NCI-H1092 (cell line): ENCODE results near the gene ALKBH4.
"Not testable (repeated sequence)": the region's sequence is repeated elsewhere in the genome, so short reads cannot be mapped to it uniquely, and the experiment has no call there.

Source experiments
- DNase-seq: peaks from one replicate; lab custom pipeline; 2025; lab: John Stamatoyannopoulos, UW

Gene ALKBH4

DNA sequence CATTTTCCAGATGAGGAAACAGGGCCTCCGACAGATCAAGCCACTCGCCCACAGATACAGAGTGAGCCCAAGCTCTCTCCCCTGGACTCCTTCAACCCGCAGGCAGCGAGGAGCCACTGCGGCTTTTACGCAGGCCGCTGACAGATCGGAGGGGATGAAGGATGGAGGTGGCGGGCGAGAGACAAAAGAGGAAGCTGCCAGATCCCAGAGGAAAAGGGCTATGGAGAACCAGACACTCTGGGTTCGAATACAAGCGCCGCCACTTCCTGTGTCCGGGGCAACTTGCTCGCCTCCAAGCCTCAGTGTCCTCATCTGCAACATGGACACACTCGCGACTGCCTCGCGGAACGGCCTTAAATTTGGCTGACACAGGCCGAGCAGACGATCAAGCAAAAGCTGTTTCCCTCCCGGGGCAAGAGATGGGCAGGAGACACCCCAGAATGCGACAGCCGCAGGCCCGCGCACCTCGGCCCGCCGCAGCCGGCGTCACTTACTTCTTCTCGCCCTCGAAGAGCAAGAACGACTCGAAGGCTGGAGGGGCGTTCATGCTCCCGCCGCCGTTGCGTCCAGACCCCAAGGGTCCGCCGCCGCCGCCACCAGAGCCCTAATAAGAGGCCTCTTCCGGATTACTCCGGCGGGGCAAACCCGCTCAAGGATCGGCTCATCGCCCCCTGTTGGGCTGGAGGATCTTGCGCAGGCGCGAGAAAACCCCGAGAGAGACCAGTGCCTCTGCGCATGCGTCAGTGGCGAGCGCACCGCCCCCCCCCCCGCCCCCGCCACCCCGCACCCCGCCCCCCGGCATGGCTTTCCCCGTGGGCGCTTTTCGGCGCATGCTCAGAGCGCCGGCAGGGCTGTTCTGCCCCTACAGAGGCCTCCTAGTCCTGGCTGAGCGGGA lies 13.9 kb upstream of the ALKBH4 start, which contains the start of gene POLR2J:
Gene POLR2J, minus strand, starts transcription at position 609 of the 895 bp plus-strand sequence. Its CDS starts 62 bp downstream, at position 547.
- DNase-seq = not testable (repeated sequence)

DNA sequence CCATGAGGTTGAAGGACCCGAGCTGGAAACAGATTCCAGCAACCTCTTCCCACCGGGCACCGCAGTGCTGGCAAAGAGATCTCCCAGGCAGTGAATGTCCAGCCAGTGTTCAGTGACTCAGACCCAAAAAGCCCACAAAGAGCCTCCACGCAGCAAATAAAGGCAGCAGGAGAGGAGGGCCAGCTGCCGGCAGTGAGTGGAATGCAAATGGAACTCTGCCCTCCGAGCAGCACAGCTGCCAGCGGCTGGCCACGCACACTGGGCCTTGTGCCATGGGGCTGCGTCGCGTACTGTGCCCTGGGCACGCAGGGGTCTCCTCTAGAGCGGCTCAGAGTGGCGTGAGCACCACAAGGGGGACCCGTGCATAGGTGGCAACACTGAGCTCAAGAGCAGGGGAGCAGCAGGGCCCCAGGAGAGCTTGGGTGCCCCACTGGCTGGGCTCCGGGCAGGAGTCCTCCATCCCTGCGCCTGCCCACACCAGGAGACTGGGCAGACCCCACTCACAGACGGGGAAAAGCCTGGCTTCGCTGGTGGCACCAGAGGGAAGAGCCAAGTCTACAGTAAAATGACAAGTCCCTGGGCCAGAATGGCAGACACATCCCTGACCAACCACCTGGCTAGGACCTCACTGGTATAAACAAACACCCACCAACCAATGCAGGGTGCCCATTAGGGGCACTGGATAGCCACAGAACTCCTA lies 10.2 kb upstream of the ALKBH4 start:
- DNase-seq = not testable (repeated sequence)

DNA sequence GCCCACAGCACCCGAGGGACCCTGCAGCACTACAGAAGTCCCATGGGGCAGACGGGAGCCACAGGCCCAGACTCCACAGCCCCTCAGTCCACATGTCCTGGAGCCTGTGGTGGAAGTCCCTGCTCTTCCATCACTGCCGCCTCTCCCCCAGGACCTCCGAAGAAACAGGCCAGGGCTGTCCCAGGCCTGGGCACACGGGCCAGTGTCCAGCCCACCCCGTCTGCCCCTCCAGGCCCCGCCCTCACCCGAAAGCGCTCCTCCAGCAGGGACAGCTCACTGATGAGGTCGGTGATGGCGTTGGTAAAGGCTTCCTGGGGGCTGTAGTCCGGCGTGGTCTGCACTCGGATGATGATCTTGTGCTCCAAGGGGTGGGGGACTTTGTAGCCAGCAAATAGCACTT lies 9.5 kb upstream of the ALKBH4 start:
- not testable (repeated sequence) for DNase-seq

DNA sequence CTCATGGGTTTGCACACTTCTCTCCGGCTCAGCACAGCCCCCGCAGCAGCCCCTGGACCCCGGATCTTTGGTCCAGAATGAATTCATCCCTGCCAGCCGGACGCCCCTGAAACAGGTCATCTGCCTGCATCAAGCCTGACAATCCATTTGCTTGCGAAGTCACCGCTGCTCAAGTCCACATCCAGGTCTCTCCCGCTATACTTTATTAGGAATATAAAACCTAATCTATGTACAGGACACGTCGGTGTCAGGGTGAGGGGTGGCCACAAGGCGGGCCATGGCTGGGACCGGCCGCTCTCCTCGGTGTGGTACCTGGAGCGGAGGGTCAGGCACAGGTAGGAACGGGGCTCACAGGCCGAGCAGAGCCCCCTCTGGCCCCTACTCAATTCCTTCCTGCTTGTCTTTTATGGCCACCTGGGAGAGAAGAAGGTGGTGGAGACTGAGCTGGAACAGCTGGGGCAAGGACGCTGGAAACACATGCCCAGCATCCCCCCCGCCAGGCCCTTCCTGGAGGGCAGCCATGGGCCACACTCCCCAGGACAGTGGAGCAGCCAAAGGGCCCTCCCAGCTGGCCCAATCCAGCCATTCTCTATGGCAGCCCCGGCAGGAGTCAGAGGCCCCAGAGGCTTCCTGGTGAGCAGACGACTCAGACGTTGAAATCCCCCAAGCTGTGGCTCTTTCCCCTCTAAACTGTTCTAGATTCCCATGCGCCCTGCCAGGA lies 8.8 kb upstream of the ALKBH4 start:
- no peak for DNase-seq

DNA sequence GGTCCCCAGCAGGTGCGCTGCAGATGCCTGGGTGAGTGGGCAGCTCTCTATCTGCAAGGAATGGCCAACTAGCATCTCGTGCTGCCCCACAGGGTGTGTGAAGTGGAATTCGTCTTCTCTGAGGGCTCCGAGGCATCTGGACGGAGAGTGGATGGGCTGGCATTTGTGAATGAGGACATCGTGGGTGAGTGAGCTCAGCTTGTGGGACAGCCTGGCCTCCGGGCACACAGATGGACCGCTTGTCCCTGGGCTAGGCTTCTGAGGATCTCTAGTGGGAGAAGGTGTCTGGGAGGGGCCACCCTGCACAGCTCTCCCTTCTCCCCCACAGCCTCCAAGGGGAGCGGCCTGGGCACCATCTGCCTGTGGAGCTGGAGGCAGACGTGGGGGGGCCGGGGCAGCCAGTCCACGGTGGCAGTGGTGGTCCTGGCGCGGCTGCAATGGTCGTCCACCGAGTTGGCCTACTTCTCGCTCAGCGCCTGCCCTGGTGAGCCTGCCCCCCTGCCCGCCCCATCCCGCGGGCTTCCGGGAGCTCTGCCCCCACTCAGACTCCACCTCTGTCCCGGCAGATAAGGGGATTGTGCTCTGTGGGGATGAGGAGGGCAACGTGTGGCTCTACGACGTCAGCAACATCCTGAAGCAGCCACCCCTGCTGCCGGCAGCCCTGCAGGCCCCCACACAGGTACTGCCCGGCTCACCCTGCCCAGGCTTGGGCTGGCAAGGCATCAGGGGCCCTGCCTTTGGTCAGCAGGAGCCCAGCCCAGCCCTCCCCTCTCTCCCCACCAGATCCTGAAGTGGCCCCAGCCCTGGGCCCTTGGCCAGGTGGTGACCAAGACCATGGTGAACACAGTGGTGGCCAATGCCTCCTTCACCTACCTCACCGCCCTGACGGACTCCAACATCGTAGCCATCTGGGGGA lies 7.7 kb upstream of the ALKBH4 start:
- no peak for DNase-seq

DNA sequence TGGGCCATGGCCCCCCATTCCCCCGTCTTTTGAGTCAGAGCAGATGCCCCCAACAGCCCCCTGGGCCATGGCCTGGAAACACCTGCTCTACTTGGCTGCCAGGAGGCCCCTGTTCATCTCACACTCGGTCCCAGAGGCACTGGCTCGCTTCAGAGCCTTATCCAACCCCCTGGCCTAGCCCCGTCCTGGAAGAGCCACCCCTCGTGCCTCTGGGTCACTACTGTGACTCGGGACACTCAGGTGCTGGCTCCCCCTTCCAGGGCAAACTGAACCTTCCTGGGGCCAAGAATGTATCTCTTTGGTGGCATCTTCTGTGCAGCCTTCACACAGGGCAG lies 7.1 kb upstream of the ALKBH4 start:
- no peak for DNase-seq

DNA sequence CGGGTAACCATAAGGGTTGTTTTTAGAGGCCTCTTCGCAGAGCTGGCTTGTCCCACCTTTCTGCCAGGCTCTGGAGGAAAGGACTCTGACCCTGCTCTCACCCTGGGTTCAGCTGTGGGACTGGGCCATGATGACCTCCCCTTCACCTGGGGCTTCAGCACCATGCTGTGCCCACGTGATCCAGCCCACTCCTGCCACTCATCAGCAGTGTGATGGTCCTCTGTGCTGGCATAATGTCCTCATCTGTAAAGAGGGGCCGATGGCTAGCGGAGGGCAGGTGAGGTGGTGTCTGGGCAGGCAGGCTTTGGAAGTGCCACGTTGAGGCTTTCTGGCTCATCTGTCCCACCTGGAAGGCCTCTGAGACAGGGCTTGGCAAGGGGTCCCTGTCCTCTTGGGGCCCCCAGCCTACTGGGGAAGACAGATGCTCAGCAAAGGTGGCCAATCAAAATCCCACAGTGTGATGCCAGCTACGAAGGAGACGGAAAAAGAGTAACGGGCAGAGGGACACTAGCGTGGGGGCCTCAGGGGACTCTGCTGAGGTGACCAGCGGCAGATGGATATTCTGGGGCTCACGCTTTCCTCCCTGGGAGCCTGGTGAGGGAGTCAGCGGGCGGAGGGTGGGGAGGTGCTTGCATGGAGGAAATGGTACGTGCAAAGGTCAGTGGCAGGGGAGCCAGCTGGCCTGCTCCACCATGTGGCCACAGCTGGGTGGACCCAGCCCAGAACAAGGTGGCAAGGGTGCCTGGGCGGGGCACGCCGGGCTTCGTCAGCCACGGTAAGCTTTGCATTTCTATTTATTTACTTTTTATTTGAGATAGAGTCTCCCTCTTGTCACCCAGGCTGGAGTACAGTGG lies 5.5 kb upstream of the ALKBH4 start:
- no peak for DNase-seq

DNA sequence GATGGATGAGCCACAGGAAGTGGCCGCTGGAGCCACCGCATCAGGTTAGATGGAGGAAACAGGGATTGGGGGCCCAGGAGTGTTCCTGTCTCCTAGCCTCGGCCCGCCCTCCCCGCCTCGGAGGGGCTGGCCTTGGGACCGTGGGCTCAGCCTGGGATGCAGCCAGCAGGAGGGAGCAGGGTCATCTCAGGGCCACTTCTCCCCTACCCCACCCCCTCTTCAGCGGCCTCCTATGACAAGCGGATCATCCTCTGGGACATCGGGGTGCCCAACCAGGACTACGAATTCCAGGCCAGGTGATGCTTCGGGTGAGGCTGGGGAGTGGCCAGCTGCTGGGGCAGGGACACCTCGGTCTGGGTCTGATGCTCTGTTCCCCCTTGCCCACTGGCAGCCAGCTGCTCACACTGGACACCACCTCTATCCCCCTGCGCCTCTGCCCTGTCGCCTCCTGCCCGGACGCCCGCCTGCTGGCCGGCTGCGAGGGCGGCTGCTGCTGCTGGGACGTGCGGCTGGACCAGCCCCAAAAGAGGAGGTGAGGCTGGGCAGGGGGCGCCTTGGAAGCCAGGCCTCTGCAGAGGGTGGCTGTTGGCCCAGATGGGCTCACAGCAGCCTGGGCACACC lies 4.8 kb upstream of the ALKBH4 start:
- DNase-seq = no peak

DNA sequence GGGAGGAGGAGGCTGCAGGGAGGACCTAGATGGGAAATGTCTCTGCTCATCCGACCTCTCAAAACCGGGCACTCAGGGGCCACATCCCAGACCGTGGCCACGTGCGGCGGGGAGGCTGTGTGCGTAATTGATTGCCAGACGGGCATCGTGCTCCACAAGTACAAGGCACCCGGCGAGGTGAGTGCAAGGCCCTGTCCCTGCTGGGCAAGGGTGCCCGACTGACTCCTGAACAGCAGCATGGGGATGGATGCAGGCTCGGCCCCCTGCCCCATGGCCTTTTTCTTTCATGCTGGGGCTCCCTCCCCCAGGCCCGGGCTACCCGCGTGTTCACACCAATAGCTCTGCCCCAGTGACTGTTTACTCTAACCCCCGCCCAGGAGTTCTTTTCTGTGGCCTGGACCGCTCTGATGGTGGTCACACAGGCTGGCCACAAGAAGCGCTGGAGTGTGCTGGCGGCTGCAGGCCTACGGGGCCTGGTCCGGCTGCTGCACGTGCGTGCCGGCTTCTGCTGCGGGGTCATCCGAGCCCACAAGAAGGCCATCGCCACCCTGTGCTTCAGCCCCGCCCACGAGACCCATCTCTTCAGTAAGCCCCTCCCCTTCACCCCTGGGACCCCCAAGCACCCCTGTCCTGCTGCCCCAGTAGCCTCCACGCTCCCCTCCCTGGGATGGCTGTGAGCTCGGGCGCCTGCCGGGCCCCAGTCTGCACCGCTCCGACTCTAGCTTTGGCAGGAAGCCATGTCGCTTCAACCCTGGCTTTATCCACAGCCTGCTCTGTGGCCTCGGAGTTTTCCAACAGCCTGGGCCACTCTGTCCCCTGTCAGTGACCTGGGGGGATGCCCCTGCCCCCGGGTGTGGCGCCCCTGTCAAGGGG lies 4.1 kb upstream of the ALKBH4 start:
- DNase-seq = no peak

DNA sequence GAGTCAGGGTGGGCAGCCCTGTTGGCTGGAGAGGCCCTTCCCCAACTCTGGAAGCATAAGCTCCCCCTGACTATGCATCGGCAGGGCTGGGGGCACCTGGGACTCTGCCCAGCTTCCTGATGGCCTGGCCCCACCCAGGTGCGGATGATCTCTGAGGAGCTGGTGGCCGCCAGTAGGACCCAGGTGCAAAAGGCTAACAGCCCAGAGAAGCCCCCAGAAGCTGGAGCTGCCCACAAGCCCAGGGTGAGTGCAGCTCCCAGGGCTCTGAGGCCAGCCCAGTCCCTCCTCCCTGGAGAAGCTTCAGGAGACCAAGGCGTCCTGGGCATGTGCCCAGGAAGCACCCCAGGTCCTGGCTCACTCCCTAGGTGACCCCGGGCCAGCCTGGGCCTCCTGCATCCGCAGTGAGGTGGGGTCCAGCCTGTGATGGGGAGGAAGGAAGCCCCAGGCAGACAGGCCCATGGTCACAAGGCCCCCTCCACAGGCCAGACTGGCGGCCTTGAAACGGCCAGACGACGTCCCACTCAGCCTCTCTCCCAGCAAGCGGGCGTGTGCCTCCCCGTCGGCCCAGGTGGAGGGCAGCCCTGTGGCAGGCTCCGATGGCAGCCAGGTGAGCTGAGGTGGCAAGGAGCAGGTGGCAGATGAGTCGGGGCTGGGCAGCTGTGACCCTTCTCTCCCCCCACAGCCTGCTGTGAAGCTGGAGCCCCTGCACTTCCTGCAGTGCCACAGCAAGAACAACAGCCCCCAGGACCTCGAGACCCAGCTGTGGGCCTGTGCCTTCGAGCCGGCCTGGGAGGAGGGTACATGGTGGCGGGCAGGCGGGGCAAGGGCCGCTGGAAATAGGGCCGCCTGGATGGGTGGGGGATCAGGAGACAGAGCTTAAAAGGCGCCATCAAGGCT lies 3.2 kb upstream of the ALKBH4 start:
- no peak for DNase-seq

DNA sequence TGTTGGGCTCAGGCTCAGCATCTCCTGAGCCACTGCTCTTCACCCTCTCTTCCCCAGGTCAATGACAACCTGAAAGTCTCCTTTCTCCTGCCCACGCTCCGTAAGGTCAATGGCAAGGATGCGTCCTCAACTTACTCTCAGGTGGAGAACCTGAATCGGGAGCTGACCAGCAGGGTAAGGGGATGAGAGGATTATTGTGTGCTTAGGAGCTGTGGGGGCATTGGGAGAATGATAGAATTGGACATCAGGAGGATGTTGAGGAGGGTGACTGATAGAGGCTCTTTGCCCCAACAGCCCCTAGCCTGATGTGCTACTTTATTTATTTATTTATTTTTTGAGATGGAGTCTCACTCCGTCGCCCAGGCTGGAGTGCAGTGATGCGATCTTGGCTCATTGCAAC lies 1.4 kb upstream of the ALKBH4 start:
- no peak for DNase-seq

DNA sequence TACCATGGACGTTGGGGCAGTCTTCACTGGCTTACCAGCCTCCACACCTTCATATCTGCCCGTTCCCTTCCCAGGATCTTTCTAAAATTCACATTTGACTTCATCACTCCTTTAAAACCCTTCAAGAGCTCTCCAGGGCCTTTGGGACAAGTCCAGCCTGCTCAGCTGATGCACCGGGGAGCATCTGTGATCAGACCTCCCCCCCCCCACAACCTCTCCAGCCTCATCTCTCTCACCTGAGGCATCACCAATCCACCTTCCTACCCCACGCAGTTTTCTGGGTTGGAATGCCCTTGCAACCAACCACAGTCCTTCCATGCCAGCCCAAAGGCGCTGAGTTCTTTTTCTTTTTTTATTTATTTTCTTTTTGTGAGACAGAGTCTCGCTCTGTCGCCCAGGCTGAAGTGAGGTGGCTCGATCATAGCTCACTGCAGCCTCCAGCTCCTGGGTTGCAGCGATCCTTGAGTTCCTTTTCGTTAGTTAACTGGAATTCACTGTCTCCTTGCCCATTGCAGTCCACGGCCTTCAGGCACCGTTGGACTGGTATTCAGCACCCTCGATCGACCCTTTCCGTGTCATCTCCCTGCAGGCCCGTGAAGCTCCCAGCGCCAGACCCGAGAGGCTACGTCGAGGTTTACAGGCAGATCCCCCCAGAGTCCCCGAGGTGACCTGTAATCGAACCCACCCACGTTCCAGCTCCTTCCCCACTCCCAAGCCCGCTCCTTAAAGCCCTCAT lies 654 bp downstream of the ALKBH4 start:
- no peak for DNase-seq

DNA sequence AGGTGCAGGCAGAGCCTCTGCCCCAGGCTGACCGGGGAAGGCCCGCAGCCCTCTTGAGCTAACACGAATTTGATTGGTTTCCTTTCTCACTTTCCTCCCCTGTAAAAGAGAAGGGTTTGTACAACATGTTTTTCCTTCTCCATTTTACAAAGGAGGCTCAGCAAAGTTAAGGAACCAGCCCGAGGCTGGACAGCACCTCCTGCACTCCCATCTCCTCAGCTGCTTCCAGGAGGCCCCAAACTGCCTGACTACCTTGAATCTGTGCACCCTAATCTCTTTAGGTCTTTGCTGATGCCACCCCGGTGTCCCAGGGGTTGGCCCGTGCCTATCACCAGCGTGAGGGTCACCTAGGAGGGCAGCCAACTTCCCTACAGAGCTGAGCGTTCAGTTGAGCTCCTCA lies 4.2 kb downstream of the ALKBH4 start:
- no peak for DNase-seq

DNA sequence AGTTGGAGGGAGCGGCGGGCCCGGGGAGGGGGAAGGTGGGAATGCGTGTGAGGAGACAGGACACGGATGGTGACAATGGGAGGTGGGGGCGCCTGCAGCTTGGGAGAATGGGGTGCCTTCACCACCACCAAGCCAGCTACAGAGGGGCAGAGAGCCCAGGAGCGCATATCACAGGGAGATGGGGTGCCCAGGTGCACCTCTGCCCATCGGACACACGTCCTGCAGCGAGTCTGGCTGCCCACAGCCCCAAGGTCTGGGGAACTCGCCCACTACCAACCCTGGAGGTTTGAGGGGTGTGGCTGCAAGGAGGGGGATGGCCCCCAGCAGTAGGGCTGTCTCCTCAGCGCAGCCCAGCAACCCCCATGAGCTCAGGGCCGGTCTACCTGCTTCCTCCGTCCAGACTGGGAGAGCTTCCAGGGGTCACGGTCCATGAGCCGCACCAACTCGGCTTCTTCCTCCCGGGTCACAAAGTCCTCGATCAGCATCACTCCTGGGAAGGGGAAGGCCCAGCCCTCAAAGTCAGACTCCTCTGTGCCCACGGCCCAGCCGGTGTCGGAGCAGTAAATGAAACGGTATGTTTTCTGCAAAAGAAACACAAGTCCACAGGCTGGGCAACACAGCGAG lies 5.3 kb downstream of the ALKBH4 start:
- no peak for DNase-seq

DNA sequence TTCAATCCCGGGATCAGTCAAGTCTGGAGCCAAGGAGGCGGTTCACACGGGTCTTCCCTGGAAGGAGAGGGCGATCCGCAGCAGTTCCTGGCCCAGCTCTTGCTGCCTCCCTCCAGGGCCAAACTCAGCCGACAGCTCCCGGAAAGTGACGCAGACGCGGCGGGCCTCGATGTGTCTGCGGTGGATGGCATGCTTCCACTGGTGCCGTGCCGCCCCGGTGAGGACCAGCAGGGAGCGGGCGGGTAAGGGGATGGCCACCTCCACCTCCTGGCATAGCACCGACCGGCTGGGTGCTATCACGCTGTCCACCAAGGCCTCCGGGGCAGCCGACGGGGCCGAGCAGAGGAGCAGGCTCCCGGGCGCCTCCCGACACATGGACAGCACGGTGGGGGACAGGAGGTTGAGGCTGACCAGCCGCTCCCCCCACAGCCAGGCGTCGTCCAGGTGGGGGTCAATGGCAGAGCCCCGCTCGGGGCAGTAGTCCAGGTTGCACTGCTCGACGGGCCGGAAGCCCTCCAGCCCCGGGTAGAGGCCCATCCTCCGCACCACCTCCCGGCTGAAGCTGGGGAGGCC lies 7.2 kb downstream of the ALKBH4 start:
- DNase-seq = no peak

DNA sequence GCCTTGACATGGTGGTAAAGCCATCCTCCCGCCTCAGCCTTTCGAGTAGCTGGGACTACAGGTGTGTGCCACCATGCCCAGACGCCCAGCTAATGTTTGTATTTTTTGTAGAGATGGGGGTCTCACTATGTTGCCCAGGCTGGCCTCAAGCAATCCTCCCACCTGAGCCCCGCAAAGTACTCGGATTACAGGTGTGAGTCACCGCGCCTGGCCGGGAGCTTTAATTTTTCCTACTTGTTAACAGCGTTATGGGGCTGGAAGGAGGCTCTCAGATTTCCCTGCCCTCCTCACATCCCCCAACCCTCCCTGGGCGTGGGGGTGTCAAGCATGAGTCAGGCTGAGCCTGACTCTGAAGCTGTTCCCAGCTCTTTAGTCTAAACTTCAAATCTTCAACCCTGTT lies 8.3 kb downstream of the ALKBH4 start:
- DNase-seq = no peak

DNA sequence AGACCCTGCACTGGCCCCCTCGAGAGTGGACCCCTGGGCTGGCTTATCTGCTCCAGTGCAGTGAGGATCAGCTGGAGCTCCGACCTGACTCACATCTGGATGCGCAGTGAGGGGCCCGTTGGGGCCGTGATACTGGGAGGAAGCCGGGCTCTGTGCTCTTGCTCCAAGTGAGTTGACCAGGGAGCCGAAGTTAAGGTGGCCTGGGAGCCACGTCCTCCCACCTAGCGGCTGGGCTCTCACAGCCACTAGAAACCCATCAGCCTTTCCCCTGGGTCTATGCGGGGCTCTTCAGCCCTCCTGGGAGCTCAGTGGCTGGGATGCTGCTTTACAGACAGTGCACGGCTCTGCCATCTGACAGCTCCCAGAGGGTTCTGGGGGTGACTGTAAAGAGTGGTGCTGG lies 9.1 kb downstream of the ALKBH4 start:
- no peak for DNase-seq
